ENCODE data around the gene HOXA13. TPM values are rescaled to one million over a fixed set of nuclear protein-coding genes. Genes with fewer than 3 reads are reported as not detected.

The HOXA13 gene
- total and polyA plus RNA-seq, 2 donors (not counting 1 experiment from before 2014, with no cell fraction given), result not detected

GRCh38 chr7:27182861-27183681 lies 16.8 kb downstream of the HOXA13 start:
- Histone ChIP-seq H3K79me2 (ENCODE audit: control insufficient read depth, insufficient read depth, low read length) (no peaks in the 10 kb centered on the region), H4K20me1 (ENCODE audit: control insufficient read depth, insufficient read depth, low read length, poor library complexity, severe bottlenecking) (no peaks in the 10 kb centered on the region), H3K4me2 (replicated peaks; ENCODE audit: low read depth, low read length, poor library complexity, severe bottlenecking) (peak overlapping the region; percentile 71), H3K27ac (ENCODE audit: low read length in 2 of 2) (no peak overlapping the region), H3K27me3 (replicated peaks in 1 of 4; ENCODE audit: control extremely low read depth in 1 of 4, control insufficient read depth in 3 of 4, insufficient read depth in 4 of 4, low read length in 3 of 4) (peaks cover 0 to 95% (median 82%) of the 10 kb centered on the region in 4 experiments), H3K4me3 (ENCODE audit: control extremely low read depth in 1 of 5, extremely low read depth in 1 of 5, insufficient read depth in 1 of 5, low read depth in 2 of 5, low read length in 4 of 5) (no peak overlapping the region), H3K4me1 (ENCODE audit: control insufficient read depth in 2 of 2, insufficient read depth in 2 of 2, low read length in 2 of 2) (peaks cover 43 to 58% of the 10 kb centered on the region in 2 donors), H3K9ac (ENCODE audit: low read length) (no peak overlapping the region), H3K9me3 (ENCODE audit: control extremely low read depth in 1 of 3, control insufficient read depth in 2 of 3, insufficient read depth in 1 of 3, low read length in 2 of 3) (peaks cover 0 to 66% (median 4%) of the 10 kb centered on the region in 3 donors), H2AFZ (ENCODE audit: insufficient read depth, low read depth, low read length, poor library complexity, severe bottlenecking) (no peak overlapping the region), H3K36me3 (replicated peaks in 1 of 2; ENCODE audit: control extremely low read depth in 1 of 2, control insufficient read depth in 1 of 2, extremely low read depth in 1 of 2, insufficient read depth in 2 of 2, low read length in 1 of 2) (no peaks in the 10 kb centered on the region)
- TF ChIP-seq CTCF (IDR thresholded peaks at IDR 0.05) (no peak), EZH2 (IDR thresholded peaks at IDR 0.05; ENCODE audit: borderline replicate concordance, insufficient read depth, low read depth, low read length, poor library complexity, severe bottlenecking) (no peak)
- peaks cover 73% of the 10 kb centered on the region for H3K27me3 Mint-ChIP-seq
- 22% methylated on average over 28 of the region's 39 CpGs for WGBS (ENCODE audit: insufficient coverage)
- POLR2A ChIA-PET, result no interaction called here
- H3K27ac Mint-ChIP-seq, result no peak overlapping the region
- H3K4me3 Mint-ChIP-seq, result peak overlapping the region; percentile 3
- DNase-seq, result peak; percentile 40
- ATAC-seq (ENCODE audit: low read depth), result no peak
- CTCF ChIA-PET, result interaction anchor here (0.6 to 1.8 kb wide), 4 partner anchors 10 to 1290 kb away, joined by 3 to 5 read pairs (median 4); no protein-coding TSS in a partner anchor
- no peaks in the 10 kb centered on the region for H3K9me3 Mint-ChIP-seq (ENCODE audit: insufficient read depth)
- peaks cover 31% of the 10 kb centered on the region for H3K4me1 Mint-ChIP-seq
- intact Hi-C loops (cut with micrococcal nuclease), result no loop called here

- no peaks in the 10 kb centered on the region for H4K20me1 ChIP-seq (ENCODE audit: control insufficient read depth, insufficient read depth, low read length, poor library complexity, severe bottlenecking)
- intact Hi-C loops (cut with micrococcal nuclease), result no loop called here
- ChIA-PET POLR2A (no interaction called here), CTCF (interaction anchor here (0.6 to 1.8 kb wide), 3 partner anchors 9 to 1289 kb away, joined by 3 to 5 read pairs (median 4); no protein-coding TSS in a partner anchor)
- H3K27me3 ChIP-seq (replicated peaks in 1 of 4; ENCODE audit: control extremely low read depth in 1 of 4, control insufficient read depth in 3 of 4, insufficient read depth in 4 of 4, low read length in 3 of 4), result peaks cover 0 to 94% (median 82%) of the 10 kb centered on the region in 4 experiments
- Mint-ChIP-seq H3K27me3 (peaks cover 71% of the 10 kb centered on the region), H3K4me3 (no peak overlapping the region), H3K9me3 (ENCODE audit: insufficient read depth) (no peaks in the 10 kb centered on the region), H3K4me1 (peaks cover 28% of the 10 kb centered on the region), H3K27ac (no peak overlapping the region)
- H3K9ac ChIP-seq (ENCODE audit: low read length), result no peak overlapping the region
- H3K4me3 ChIP-seq (ENCODE audit: control extremely low read depth in 1 of 5, extremely low read depth in 1 of 5, insufficient read depth in 1 of 5, low read depth in 2 of 5, low read length in 4 of 5), result no peak overlapping the region
- H3K9me3 ChIP-seq (ENCODE audit: control extremely low read depth in 1 of 3, control insufficient read depth in 2 of 3, insufficient read depth in 1 of 3, low read length in 2 of 3), result peaks cover 0 to 59% (median 3%) of the 10 kb centered on the region in 3 donors
- ATAC-seq (ENCODE audit: low read depth), result no peak
- no peak overlapping the region for H2AFZ ChIP-seq (ENCODE audit: insufficient read depth, low read depth, low read length, poor library complexity, severe bottlenecking)
- H3K79me2 ChIP-seq (ENCODE audit: control insufficient read depth, insufficient read depth, low read length), result no peaks in the 10 kb centered on the region
- H3K36me3 ChIP-seq (replicated peaks in 1 of 2; ENCODE audit: control extremely low read depth in 1 of 2, control insufficient read depth in 1 of 2, extremely low read depth in 1 of 2, insufficient read depth in 2 of 2, low read length in 1 of 2), result no peaks in the 10 kb centered on the region
- WGBS (ENCODE audit: insufficient coverage), result no CpG with 5 or more reads among the region's 4 CpGs
- no peak overlapping the region for H3K27ac ChIP-seq (ENCODE audit: low read length in 2 of 2)
- no peak for DNase-seq
- H3K4me2 ChIP-seq (replicated peaks; ENCODE audit: low read depth, low read length, poor library complexity, severe bottlenecking), result no peak overlapping the region
- no peak for TF ChIP-seq CTCF (IDR thresholded peaks at IDR 0.05)
- no peak for TF ChIP-seq EZH2 (IDR thresholded peaks at IDR 0.05; ENCODE audit: borderline replicate concordance, insufficient read depth, low read depth, low read length, poor library complexity, severe bottlenecking)
- peaks cover 36 to 52% of the 10 kb centered on the region in 2 donors for H3K4me1 ChIP-seq (ENCODE audit: control insufficient read depth in 2 of 2, insufficient read depth in 2 of 2, low read length in 2 of 2)
Observed at GRCh38 chr7:27182285-27182841, 17.5 kb downstream of the HOXA13 start.
